K562 (cell line): ENCODE data around the gene GTPBP2. TPM values are rescaled to one million over a fixed set of nuclear protein-coding genes. Genes with fewer than 3 reads are reported as not detected.
A peak's percentile ranks its signal among the peaks of the same experiment; 100 is the strongest.

Experiments
- ATAC-seq: fragments of 200-7000 bp; cut with Tn5 transposase; 3 replicates; pipeline ENCODE4 v1.9.1; 2020; ENCODE audit warnings: moderate library complexity
- BruUV-seq: library from RNA; stranded (reverse); fragments of 400-500 nt; replicated peaks from 2 replicates; lab custom pipeline; 2021; lab: Mats Ljungman, UMichigan
- CTCF ChIA-PET: fragments of 300-600 bp; formaldehyde crosslinking; extraction: SDS; loops from one replicate; lab custom pipeline; 2021; ENCODE audit warnings: low intra/inter-chr PET ratio; lab: Yijun Ruan, JAX
- POLR2A ChIA-PET: fragments of 300-600, 350-650 bp; sonication (Branson Sonifier 250); formaldehyde crosslinking; extraction: SDS; loops from one replicate; lab custom pipeline; 2021; ENCODE audit warnings: antibody characterized with exemption, inconsistent platforms; lab: Yijun Ruan, JAX
- DNase-seq, 4 experiments: peaks; one replicate each; pipeline versions ENCODE4 v3.0.0 to v3.0.0-alpha.2; 2011 to 2018; ENCODE audit warnings: low spot score in 3 of 4, mixed read lengths in 3 of 4; ENCODE audit errors: extremely low read depth in 1 of 4
- FAIRE-seq: peaks from 2 replicates; lab custom pipeline; 2011; peaks lifted over from hg19 to GRCh38; lab: Jason Lieb, UNC
- H2AFZ ChIP-seq: 2 replicates; pipeline ENCODE4 v1.6.0; 2011; ENCODE audit warnings: low read depth, low read length, control low read depth, inconsistent platforms
- H3K27ac ChIP-seq: fragments of 200-600 bp; 3 replicates; pipeline ENCODE4 v1.8.0; 2011; ENCODE audit warnings: low read depth, mild to moderate bottlenecking, control low read depth, inconsistent platforms, low read length, moderate library complexity, mixed read lengths; ENCODE audit errors: extremely low read depth
- H3K27me3 ChIP-seq, 2 experiments: fragments of 300-600 bp in 1 of 2; 2 replicates in 1 of 2; 3 replicates in 1 of 2; pipeline versions ENCODE4 v1.6.0 to v1.8.0; 2011; ENCODE audit warnings: inconsistent platforms in 2 of 2, low read length in 2 of 2, mild to moderate bottlenecking in 1 of 2, mixed read lengths in 1 of 2, moderate library complexity in 1 of 2; ENCODE audit not compliant: control insufficient read depth in 2 of 2, insufficient read depth in 2 of 2
- H3K36me3 ChIP-seq: fragments of 300-600 bp; 3 replicates; pipeline ENCODE4 v1.8.0; 2011; ENCODE audit warnings: mild to moderate bottlenecking, low read length, inconsistent platforms; ENCODE audit not compliant: control insufficient read depth, insufficient read depth
- H3K4me1 ChIP-seq, 2 experiments: fragments of 200-600 bp in 1 of 2; replicated peaks in 1 of 2; 2 replicates in 1 of 2; 3 replicates in 1 of 2; pipeline versions ENCODE4 v1.5.1 to v1.8.0; 2011; ENCODE audit warnings: inconsistent platforms in 2 of 2, low read length in 2 of 2, mild to moderate bottlenecking in 1 of 2, mixed read lengths in 1 of 2, moderate library complexity in 1 of 2; ENCODE audit not compliant: control insufficient read depth in 2 of 2, insufficient read depth in 2 of 2
- H3K4me2 ChIP-seq: 2 replicates; pipeline ENCODE4 v1.6.1; 2011; ENCODE audit warnings: low read length, control low read depth, inconsistent platforms, mixed read lengths; ENCODE audit not compliant: insufficient read depth
- H3K4me3 ChIP-seq: fragments of 200-600 bp; sonication (generic), shearing (Covaris generic); 2 replicates; pipeline ENCODE4 v1.5.1; 2016; ENCODE audit warnings: control low read depth, inconsistent platforms
- H3K79me2 ChIP-seq: fragments of 200-600 bp; 3 replicates; pipeline ENCODE4 v1.8.0; 2011; ENCODE audit warnings: low read length, inconsistent platforms; ENCODE audit not compliant: control insufficient read depth, insufficient read depth
- H3K9ac ChIP-seq, 2 experiments: 2 replicates each; pipeline versions ENCODE4 v1.6.0 to v1.6.1; 2011; ENCODE audit warnings: low read depth in 2 of 2, low read length in 2 of 2, control low read depth in 1 of 2, inconsistent platforms in 1 of 2, mild to moderate bottlenecking in 1 of 2, mixed read lengths in 1 of 2; ENCODE audit not compliant: insufficient read depth in 1 of 2
- H3K9me1 ChIP-seq: one replicate; pipeline ENCODE4 v1.6.0; 2011; ENCODE audit warnings: inconsistent platforms, mild to moderate bottlenecking, low read length, moderate library complexity; ENCODE audit not compliant: control insufficient read depth, insufficient read depth
- H3K9me3 ChIP-seq: replicated peaks from 2 replicates; pipeline ENCODE4 v1.5.1; 2011; ENCODE audit warnings: low read depth, low read length, inconsistent platforms; ENCODE audit not compliant: control insufficient read depth, insufficient read depth
- H4K20me1 ChIP-seq: replicated peaks from 2 replicates; pipeline ENCODE4 v1.6.1; 2011; ENCODE audit warnings: low read length, inconsistent platforms, mixed read lengths; ENCODE audit not compliant: control insufficient read depth, insufficient read depth
- CEBPB ChIP-seq: fragments of 450-650 bp; IDR thresholded peaks from 2 replicates; pipeline ENCODE4 v1.6.1; 2016; ENCODE audit warnings: missing genetic modification characterization, missing compliant biosample characterization
- CEBPG ChIP-seq, 3 experiments: fragments of 200-800 bp in 1 of 3; sonication (Bioruptor generic) in 1 of 3; sonication (generic) in 1 of 3; formaldehyde crosslinking in 1 of 3; IDR thresholded peaks in 2 of 3; conservative IDR thresholded peaks in 1 of 3; 2 replicates each; pipeline versions ENCODE4 v1.6.1 to v1.8.0; 2016 to 2022; ENCODE audit warnings: missing compliant biosample characterization in 2 of 3, missing genetic modification characterization in 2 of 3, mild to moderate bottlenecking in 1 of 3, missing genetic modification reagents in 1 of 3
- CXXC5 ChIP-seq: fragments of 250-450 bp; sonication (Bioruptor Pico); IDR thresholded peaks from 2 replicates; pipeline ENCODE4 v1.8.0; 2022; ENCODE audit warnings: inconsistent platforms, mild to moderate bottlenecking, moderate library complexity
- HDAC6 ChIP-seq: IDR thresholded peaks from 2 replicates; pipeline ENCODE4 v1.6.1; 2012; ENCODE audit warnings: low read depth, mild to moderate bottlenecking, control low read depth, inconsistent platforms, low read length, moderate library complexity
- HNRNPLL ChIP-seq: fragments of 200-400 bp; formaldehyde crosslinking; IDR thresholded peaks from 2 replicates; pipeline ENCODE4 v1.6.1; 2017; ENCODE audit warnings: low read length, low read depth, mild to moderate bottlenecking; ENCODE audit not compliant: poor library complexity, severe bottlenecking
- ILK ChIP-seq: fragments of 450-650 bp; IDR thresholded peaks from 2 replicates; pipeline ENCODE4 v1.6.1; 2016; ENCODE audit warnings: missing genetic modification characterization, low read depth, mild to moderate bottlenecking, missing compliant biosample characterization, moderate library complexity, borderline replicate concordance
- KDM1A ChIP-seq, 2 experiments: fragments of 450-650 bp; IDR thresholded peaks; 2 replicates each; pipeline ENCODE4 v1.6.1; 2016; ENCODE audit warnings: mild to moderate bottlenecking in 2 of 2
- POLR2AphosphoS2 ChIP-seq: IDR thresholded peaks from 2 replicates; pipeline ENCODE4 v1.6.1; 2012; ENCODE audit warnings: low read length, improper control_type of control experiment
- RB1 ChIP-seq: fragments of 450-650 bp; IDR thresholded peaks from 2 replicates; pipeline ENCODE4 v1.6.1; 2017; ENCODE audit warnings: low read depth, mild to moderate bottlenecking
- SMAD3 ChIP-seq: fragments of 450-650 bp; formaldehyde crosslinking; conservative IDR thresholded peaks from 2 replicates; pipeline ENCODE4 v1.4.0; 2020; ENCODE audit warnings: mild to moderate bottlenecking
- ZBTB26 ChIP-seq: fragments of 450-650 bp; formaldehyde crosslinking; IDR thresholded peaks from 2 replicates; pipeline ENCODE4 v1.4.0; 2022; ENCODE audit warnings: missing genetic modification characterization
- ZNF12 ChIP-seq: sonication (generic); formaldehyde crosslinking; IDR thresholded peaks from 2 replicates; pipeline ENCODE4 v1.4.0; 2020; ENCODE audit warnings: mild to moderate bottlenecking, missing genetic modification reagents
- ZSCAN32 ChIP-seq: fragments of 450-650 bp; formaldehyde crosslinking; IDR thresholded peaks from 2 replicates; pipeline ENCODE4 v1.4.0; 2020; ENCODE audit warnings: mild to moderate bottlenecking, moderate library complexity
- WGBS: fragments of 100-300 bp; shearing (Covaris generic); methylation state at CpG from one replicate; pipeline ENCODE4 v1.1.6; 2016; ENCODE audit warnings: low coverage, mixed read lengths; ENCODE audit not compliant: insufficient coverage; ENCODE audit errors: missing lambda C conversion rate; 5-methylcytosine and 5-hydroxymethylcytosine counted together
- in situ Hi-C: fragments of 300-500 bp; cut with MboI; formaldehyde crosslinking; loops from 4 replicates; pipeline ENCODE4 v1.15.0; 2018; ENCODE audit warnings: inconsistent platforms, mixed read lengths
- intact Hi-C: fragments of 100-400 bp; cut with micrococcal nuclease; formaldehyde crosslinking; loops from 2 replicates; pipeline ENCODE4 v1.14.2; 2022
- polyA plus RNA-seq, 8 experiments: library from polyadenylated mRNA; depleted of rRNA in 4 of 8; stranded (reverse) in 5 of 8; unstranded in 3 of 8; fragments of >200 nt; fragmentation: Nextera tagmentation in 2 of 8; fragmentation: Illumina TruSeq in 1 of 8; extraction: Ambion mirVana in 2 of 8; extraction: Trizol in 1 of 8; gene quantifications; 2 replicates each; pipeline versions ENCODE4 v1.2.1 to v1.2.3, GENCODE V29; 2011 to 2014; ENCODE audit warnings: inconsistent platforms in 1 of 8, missing spikeins in 1 of 8
- total RNA-seq, 7 experiments: library from RNA; depleted of rRNA in 6 of 7; stranded (reverse); fragments of >200 nt in 6 of 7; fragmentation: Illumina TruSeq in 2 of 7; extraction: Trizol in 2 of 7; gene quantifications; 2 replicates each; pipeline versions ENCODE4 v1.2.1 to v1.2.3, GENCODE V29; 2011 to 2021; ENCODE audit warnings: low replicate concordance in 1 of 7
- TF ChIP-seq, protein P1 (sequence below): sonication (generic); formaldehyde crosslinking; IDR thresholded peaks from 2 replicates; pipeline ENCODE4 v1.8.0; 2023; ENCODE audit warnings: mild to moderate bottlenecking, missing genetic modification reagents
- TF ChIP-seq, protein P2 (sequence below): fragments of 250-450 bp; sonication (Bioruptor Pico); IDR thresholded peaks from 2 replicates; pipeline ENCODE4 v1.8.0; 2022; ENCODE audit warnings: inconsistent platforms, mild to moderate bottlenecking, moderate library complexity, borderline replicate concordance

The GTPBP2 gene
- total and polyA plus RNA-seq, 9 of the 15 experiments (the other 6 are each of a cell fraction or from before 2014, with no cell fraction given): 48.4 to 196 (median 111) TPM

DNA sequence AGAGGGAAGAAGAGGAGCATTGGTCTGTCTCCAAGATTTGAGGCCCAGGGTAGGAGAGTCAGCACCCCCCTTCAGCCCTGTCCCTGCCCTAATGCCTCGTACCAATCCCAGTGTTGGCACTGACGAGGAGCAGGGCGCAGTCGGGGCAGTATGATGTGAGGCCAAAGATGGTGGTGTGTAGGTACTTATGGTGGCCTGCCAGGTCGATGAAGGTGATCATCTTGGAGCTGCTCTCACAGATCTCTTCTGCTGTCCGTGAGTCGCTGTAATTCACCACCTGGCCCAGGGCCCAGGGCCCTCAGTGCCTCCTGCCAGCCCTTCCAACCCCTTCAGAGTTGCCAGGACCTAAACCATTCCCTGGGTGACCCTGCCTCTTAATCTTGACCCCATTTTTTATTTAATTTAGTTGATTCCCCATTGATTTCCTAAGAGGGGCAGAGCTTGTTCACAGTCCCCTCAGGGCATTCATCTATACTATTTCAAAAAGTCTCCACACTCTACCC lies 4.2 kb downstream of the GTPBP2 start:
- Histone ChIP-seq H3K9me1 (peaks cover 13% of the 10 kb centered on the region), H3K4me3 (no peak overlapping the region), H3K79me2 (peaks cover 57% of the 10 kb centered on the region), H3K36me3 (peaks cover 76% of the 10 kb centered on the region), H3K9me3 (no peaks in the 10 kb centered on the region), H3K4me1 (peaks cover 23 to 26% of the 10 kb centered on the region in 2 experiments), H2AFZ (no peak overlapping the region), H3K27ac (no peak overlapping the region; the same call in 2 of the 3 replicates), H3K4me2 (no peak overlapping the region), H3K9ac (peak overlapping the region in 1 of 2 experiments; percentile 59; a peak in 2 of 4 replicates), H3K27me3 (no peaks in the 10 kb centered on the region), H4K20me1 (0 out of 2 replicates have a peak, but pooled peaks cover 7% of the 10 kb centered on the region)
- CTCF ChIA-PET: no interaction called here
- in situ Hi-C loops (no loop called here), intact Hi-C loops (loop anchor here (5.0 kb wide), 2 partner anchors 42 to 502 kb away; partner anchors contain the start of genes MRPL14 and TMEM63B)
- ATAC-seq: no peak
- FAIRE-seq: no peak
- no peak for DNase-seq
- BruUV-seq: no TSS peak
- WGBS: 90% methylated on average over 7 of the region's 7 CpGs
- POLR2A ChIA-PET: interaction anchor here (0.6 to 7.9 kb wide), 7 partner anchors 8 to 649 kb away, joined by 3 to 135 read pairs (median 5); partner anchors contain the start of gene MAD2L1BP
- no peak for TF ChIP-seq HDAC6
- TF ChIP-seq ZSCAN32 (CRISPR knock-in tag): 0 out of 2 replicates have a peak, but pooled peaks have one; percentile 39
- no peak for TF ChIP-seq CEBPB
- TF ChIP-seq KDM1A (IDR thresholded peaks at IDR 0.05): no peak
- no peak for TF ChIP-seq ZBTB26
- no peak for TF ChIP-seq RB1
- TF ChIP-seq HNRNPLL: peak; percentile 17
- 0 out of 2 replicates have a peak, but pooled peaks have one; percentile 20 for TF ChIP-seq ZNF12 (CRISPR knock-in tag)
- TF ChIP-seq SMAD3 (CRISPR knock-in tag): peak; percentile 82
- TF ChIP-seq POLR2AphosphoS2: 0 out of 2 replicates have a peak, but pooled peaks have one; percentile 4
- TF ChIP-seq CEBPG (CRISPR knock-in tag; IDR thresholded peaks at IDR 0.05): peak; percentile 41
- TF ChIP-seq CEBPG (tag; conservative IDR thresholded peaks at IDR 0.05 in 1 of 2, IDR thresholded peaks at IDR 0.05 in 1 of 2): no peak
- TF ChIP-seq, protein P1, sequence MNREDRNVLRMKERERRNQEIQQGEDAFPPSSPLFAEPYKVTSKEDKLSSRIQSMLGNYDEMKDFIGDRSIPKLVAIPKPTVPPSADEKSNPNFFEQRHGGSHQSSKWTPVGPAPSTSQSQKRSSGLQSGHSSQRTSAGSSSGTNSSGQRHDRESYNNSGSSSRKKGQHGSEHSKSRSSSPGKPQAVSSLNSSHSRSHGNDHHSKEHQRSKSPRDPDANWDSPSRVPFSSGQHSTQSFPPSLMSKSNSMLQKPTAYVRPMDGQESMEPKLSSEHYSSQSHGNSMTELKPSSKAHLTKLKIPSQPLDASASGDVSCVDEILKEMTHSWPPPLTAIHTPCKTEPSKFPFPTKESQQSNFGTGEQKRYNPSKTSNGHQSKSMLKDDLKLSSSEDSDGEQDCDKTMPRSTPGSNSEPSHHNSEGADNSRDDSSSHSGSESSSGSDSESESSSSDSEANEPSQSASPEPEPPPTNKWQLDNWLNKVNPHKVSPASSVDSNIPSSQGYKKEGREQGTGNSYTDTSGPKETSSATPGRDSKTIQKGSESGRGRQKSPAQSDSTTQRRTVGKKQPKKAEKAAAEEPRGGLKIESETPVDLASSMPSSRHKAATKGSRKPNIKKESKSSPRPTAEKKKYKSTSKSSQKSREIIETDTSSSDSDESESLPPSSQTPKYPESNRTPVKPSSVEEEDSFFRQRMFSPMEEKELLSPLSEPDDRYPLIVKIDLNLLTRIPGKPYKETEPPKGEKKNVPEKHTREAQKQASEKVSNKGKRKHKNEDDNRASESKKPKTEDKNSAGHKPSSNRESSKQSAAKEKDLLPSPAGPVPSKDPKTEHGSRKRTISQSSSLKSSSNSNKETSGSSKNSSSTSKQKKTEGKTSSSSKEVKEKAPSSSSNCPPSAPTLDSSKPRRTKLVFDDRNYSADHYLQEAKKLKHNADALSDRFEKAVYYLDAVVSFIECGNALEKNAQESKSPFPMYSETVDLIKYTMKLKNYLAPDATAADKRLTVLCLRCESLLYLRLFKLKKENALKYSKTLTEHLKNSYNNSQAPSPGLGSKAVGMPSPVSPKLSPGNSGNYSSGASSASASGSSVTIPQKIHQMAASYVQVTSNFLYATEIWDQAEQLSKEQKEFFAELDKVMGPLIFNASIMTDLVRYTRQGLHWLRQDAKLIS: 0 out of 2 replicates have a peak, but pooled peaks have one; percentile 11
- TF ChIP-seq, protein P2, sequence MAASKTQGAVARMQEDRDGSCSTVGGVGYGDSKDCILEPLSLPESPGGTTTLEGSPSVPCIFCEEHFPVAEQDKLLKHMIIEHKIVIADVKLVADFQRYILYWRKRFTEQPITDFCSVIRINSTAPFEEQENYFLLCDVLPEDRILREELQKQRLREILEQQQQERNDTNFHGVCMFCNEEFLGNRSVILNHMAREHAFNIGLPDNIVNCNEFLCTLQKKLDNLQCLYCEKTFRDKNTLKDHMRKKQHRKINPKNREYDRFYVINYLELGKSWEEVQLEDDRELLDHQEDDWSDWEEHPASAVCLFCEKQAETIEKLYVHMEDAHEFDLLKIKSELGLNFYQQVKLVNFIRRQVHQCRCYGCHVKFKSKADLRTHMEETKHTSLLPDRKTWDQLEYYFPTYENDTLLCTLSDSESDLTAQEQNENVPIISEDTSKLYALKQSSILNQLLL (CRISPR knock-in tag): no peak
- no peak for TF ChIP-seq ILK (tag)
- TF ChIP-seq CXXC5 (CRISPR knock-in tag): no peak
